ENCODE results near the gene ALG14. TPM values are rescaled to one million over a fixed set of nuclear protein-coding genes. Genes with fewer than 3 reads are reported as not detected.
"Not testable (repeated sequence)": the region's sequence is repeated elsewhere in the genome, so short reads cannot be mapped to it uniquely, and the experiment has no call there.

The ALG14 gene
- total and polyA plus RNA-seq, 8 donors, result 1.1 to 6.2 (median 5.6) TPM

DNA sequence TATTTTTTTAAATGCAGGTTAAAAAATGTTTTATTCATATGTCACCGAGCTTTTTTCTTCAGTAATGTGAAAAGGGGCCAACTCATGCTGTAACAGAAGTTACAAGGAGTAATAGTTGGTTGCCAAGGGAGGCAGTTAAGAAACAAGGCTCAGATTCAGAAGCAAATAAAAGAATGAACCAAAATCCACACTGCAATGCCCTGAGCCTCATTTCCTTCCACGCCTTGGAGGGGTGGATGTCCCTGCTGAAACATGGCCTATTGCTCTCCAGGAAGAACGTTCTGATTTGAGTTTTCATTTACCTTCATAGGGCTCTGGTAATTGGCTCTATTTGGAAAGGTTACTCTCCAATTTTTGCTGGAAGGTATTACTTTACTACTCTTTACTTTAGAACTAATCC, 24.4 kb downstream of the ALG14 start:
- WGBS, 2 donors, result 78 to 84% methylated on average over 3 of the region's 3 CpGs
- ATAC-seq (no peak), DNase-seq (no peak), FAIRE-seq (no peak)
- no peaks in the 10 kb centered on the region for H3K36me3 ChIP-seq
- no peak overlapping the region for H3K27ac ChIP-seq
- H3K9me3 ChIP-seq, result no peaks in the 10 kb centered on the region
- H3K4me1 ChIP-seq, result no peaks in the 10 kb centered on the region
- no peak overlapping the region for H3K4me3 ChIP-seq
- intact Hi-C loops (cut with DNase I), result loop anchor here in 1 of 3 donors (10.0 kb wide), 1 partner anchor 524 kb away; no protein-coding TSS in a partner anchor
- TF ChIP-seq, protein P1, sequence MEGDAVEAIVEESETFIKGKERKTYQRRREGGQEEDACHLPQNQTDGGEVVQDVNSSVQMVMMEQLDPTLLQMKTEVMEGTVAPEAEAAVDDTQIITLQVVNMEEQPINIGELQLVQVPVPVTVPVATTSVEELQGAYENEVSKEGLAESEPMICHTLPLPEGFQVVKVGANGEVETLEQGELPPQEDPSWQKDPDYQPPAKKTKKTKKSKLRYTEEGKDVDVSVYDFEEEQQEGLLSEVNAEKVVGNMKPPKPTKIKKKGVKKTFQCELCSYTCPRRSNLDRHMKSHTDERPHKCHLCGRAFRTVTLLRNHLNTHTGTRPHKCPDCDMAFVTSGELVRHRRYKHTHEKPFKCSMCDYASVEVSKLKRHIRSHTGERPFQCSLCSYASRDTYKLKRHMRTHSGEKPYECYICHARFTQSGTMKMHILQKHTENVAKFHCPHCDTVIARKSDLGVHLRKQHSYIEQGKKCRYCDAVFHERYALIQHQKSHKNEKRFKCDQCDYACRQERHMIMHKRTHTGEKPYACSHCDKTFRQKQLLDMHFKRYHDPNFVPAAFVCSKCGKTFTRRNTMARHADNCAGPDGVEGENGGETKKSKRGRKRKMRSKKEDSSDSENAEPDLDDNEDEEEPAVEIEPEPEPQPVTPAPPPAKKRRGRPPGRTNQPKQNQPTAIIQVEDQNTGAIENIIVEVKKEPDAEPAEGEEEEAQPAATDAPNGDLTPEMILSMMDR (IDR thresholded peaks at IDR 0.05), result no peak
- no peaks in the 10 kb centered on the region for H3K27me3 ChIP-seq

DNA sequence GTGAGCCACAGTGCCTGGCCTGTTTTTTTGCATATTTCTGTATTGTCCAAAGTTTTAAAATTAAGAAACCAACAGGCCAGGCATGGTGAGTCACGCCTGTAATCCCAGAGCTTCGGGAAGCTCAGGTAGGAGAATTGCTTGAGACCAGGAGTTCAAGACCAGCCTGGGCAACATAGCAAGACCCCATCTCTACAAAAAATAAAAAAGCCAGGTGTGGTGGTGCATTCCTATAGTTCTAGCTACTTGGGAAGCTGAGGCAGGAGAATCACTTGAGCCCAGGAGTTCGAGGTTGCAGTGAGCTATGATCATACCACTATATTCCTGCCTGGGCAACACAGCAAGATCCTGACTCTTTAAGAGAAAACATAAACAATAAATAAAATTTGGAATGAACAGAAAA, 25.1 kb downstream of the ALG14 start:
- 95 to 99% methylated on average over 3 of the region's 3 CpGs for WGBS, 2 donors
- not testable (repeated sequence) for H3K27me3 ChIP-seq, DNase-seq, H3K4me1 ChIP-seq, H3K36me3 ChIP-seq, ATAC-seq, H3K27ac ChIP-seq, FAIRE-seq, H3K4me3 ChIP-seq, H3K9me3 ChIP-seq
- intact Hi-C loops (cut with DNase I), result loop anchor here in 1 of 3 donors (10.0 kb wide), 1 partner anchor 523 kb away; no protein-coding TSS in a partner anchor

DNA sequence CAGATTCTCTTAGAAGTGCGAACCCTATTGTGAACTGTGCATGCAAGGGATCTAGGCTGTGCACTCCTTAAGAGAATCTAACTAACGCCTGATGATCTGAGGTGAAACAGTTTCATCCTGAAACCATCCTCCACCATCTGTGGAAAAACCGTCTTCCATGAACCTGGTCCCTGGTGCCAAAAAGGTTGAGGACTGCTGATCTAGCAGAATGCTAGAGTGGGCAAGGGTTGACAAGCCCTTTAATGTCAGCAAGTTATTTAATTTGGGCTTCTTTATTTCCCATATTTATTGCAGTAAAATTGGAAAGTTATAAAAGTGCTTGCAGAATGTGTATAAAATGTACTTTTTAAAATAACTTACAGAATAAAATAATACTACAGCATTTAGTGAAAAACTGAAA, 26.4 kb downstream of the ALG14 start:
- Histone ChIP-seq H3K36me3 (no peaks in the 10 kb centered on the region), H3K4me1 (peaks cover 0 to 11% (median 5%) of the 10 kb centered on the region in 3 donors), H3K27me3 (no peaks in the 10 kb centered on the region), H3K9me3 (no peaks in the 10 kb centered on the region), H3K4me3 (no peak overlapping the region), H3K27ac (no peak overlapping the region)
- DNase-seq (no peak), ATAC-seq (no peak), FAIRE-seq (no peak)
- intact Hi-C loops (cut with DNase I), result loop anchor here in 1 of 3 donors (10.0 kb wide), 1 partner anchor 522 kb away; no protein-coding TSS in a partner anchor
- TF ChIP-seq, protein P1 (IDR thresholded peaks at IDR 0.05), result no peak
- WGBS, 2 donors, result 86 to 91% methylated on average over 3 of the region's 3 CpGs

DNA sequence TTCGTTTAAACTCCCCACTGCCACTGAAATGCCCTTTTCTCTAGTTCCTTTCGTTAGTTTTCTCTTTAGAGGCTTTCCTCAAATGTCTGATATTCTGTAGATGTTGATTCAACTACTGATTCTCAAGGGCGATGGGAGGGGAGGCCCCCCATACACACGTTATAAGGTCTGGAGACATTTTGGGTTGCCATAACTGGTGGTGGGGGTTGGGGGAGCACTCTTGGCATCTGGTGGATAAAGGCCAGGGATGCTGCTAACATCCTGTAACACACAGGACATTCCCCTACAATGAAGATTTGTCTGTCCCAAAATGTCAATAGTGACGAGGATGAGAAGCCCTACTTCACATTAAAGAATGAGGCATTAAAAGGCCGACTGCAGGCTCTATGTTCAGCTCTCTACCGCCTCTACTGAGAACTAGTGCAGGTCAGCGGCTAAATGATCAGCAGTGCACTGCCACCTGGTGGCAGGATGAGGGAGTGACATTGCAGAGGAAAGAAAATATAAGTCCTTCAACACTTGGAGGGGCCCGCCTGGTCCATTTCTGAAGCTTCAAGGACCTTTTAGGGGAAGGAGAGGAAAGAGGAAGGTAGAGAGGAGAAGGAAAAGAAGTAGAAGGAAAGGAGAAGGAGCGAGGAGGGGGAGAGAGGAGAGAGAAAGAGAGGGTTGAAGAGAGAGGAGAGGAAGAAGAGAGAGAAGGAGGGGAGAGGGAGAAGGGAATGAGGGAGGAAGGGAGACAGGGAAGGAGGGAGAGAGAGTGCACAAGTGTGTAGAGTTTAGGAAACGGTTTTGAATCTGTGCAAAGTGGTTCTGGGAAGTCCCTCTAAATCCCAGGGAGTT, 29.4 kb downstream of the ALG14 start:
- Histone ChIP-seq H3K9me3 (no peaks in the 10 kb centered on the region), H3K27me3 (no peaks in the 10 kb centered on the region), H3K4me3 (no peak overlapping the region), H3K4me1 (peaks cover 0 to 15% (median 9%) of the 10 kb centered on the region in 3 donors), H3K36me3 (no peaks in the 10 kb centered on the region), H3K27ac (peak overlapping the region in 1 of 4 donors; percentile 64)
- peak; percentile 70 to 86 (median 76) for DNase-seq
- ATAC-seq, result peak; percentile 81 to 97 (median 92)
- FAIRE-seq, result peak; percentile 80
- intact Hi-C loops (cut with DNase I), result loop anchor here in 2 of 3 donors (5.0 to 10.0 kb wide), 3 partner anchors 186 to 519 kb away; no protein-coding TSS in a partner anchor
- TF ChIP-seq, protein P1 (IDR thresholded peaks at IDR 0.05), result peak; percentile 93 to 98 (median 97)
- WGBS, 2 donors, result 24 to 28% methylated on average over 11 of the region's 11 CpGs

DNA sequence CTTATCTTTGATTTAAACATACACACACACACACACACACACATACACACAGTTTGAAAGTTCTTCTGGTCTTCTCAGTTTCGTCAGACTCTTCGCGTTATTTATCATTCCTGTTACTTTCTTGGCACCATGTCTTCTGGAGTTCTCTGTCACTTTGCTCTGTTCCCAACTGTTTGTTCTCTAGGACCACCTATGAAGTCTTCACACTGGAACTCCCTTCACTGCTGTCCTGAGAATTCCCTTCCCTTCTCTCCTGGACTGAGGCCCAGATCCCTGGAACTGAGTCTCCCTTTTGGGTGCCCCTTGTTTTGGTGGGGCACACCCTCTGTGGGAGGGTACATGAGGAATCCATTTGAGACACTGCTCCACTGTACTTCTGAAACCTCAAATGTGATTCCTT, 30.5 kb downstream of the ALG14 start:
- ATAC-seq, result peak; percentile 2 to 31 (median 16)
- TF ChIP-seq, protein P1 (IDR thresholded peaks at IDR 0.05), result no peak
- H3K4me1 ChIP-seq, result peaks cover 0 to 15% (median 9%) of the 10 kb centered on the region in 3 donors
- intact Hi-C loops (cut with DNase I), result loop anchor here in 2 of 3 donors (5.0 to 10.0 kb wide), 3 partner anchors 185 to 517 kb away; no protein-coding TSS in a partner anchor
- H3K36me3 ChIP-seq, result no peaks in the 10 kb centered on the region
- WGBS, 2 donors, result 16 to 17% methylated on average over 3 of the region's 3 CpGs
- H3K9me3 ChIP-seq, result no peaks in the 10 kb centered on the region
- H3K4me3 ChIP-seq, result no peak overlapping the region
- no peak for DNase-seq
- no peaks in the 10 kb centered on the region for H3K27me3 ChIP-seq
- no peak for FAIRE-seq
- H3K27ac ChIP-seq, result peak overlapping the region in 3 of 4 donors; percentile 50 to 64 (median 52)
